ENCODE results near the gene SESTD1.

DNA sequence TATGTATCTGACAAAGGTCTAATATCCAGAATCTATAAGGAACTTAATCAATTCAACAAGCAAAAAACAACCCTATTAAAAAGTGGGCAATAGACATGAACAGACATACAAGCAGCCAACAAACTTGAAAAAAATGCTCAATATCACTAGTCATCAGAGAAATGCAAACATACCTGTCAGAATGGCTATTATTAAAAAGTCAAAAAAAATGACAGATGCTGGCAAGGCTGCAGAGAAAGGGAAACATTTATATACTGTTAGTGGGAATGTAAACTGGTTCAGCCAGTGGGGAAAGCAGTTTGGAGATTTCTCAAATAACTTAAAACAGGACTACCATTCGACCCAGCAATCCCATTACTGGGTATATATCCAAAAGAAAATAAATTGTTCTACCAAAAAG lies 21.6 kb downstream of the SESTD1 start:
- TF ChIP-seq RCOR1 (IDR thresholded peaks at IDR 0.05; ENCODE audit: borderline replicate concordance in 1 of 2, low read depth in 2 of 2, low read length in 2 of 2) (no peak), RAD21 (CRISPR knock-in tag; conservative IDR thresholded peaks at IDR 0.05 in 1 of 2, IDR thresholded peaks at IDR 0.05 in 1 of 2) (no peak), EGR1 (conservative IDR thresholded peaks at IDR 0.05) (no peak), U2AF1 (optimal IDR thresholded peaks at IDR 0.05; ENCODE audit: low read depth, low read length) (no peak), TAF1 (IDR thresholded peaks at IDR 0.05; ENCODE audit: control insufficient read depth, extremely low read depth, insufficient read depth, low read length, severe bottlenecking) (no peak), RFX5 (IDR thresholded peaks at IDR 0.05; ENCODE audit: low read depth, low read length) (no peak), C11orf30 (IDR thresholded peaks at IDR 0.05; ENCODE audit: low read depth) (no peak), FOSL1 (tag; conservative IDR thresholded peaks at IDR 0.05) (no peak), ZNF3 (CRISPR knock-in tag; IDR thresholded peaks at IDR 0.05) (no peak), ESRRA (IDR thresholded peaks at IDR 0.05; ENCODE audit: borderline replicate concordance, low read depth) (no peak), NBN (IDR thresholded peaks at IDR 0.05; ENCODE audit: low read depth) (no peak)
- TF ChIP-seq, protein P1, sequence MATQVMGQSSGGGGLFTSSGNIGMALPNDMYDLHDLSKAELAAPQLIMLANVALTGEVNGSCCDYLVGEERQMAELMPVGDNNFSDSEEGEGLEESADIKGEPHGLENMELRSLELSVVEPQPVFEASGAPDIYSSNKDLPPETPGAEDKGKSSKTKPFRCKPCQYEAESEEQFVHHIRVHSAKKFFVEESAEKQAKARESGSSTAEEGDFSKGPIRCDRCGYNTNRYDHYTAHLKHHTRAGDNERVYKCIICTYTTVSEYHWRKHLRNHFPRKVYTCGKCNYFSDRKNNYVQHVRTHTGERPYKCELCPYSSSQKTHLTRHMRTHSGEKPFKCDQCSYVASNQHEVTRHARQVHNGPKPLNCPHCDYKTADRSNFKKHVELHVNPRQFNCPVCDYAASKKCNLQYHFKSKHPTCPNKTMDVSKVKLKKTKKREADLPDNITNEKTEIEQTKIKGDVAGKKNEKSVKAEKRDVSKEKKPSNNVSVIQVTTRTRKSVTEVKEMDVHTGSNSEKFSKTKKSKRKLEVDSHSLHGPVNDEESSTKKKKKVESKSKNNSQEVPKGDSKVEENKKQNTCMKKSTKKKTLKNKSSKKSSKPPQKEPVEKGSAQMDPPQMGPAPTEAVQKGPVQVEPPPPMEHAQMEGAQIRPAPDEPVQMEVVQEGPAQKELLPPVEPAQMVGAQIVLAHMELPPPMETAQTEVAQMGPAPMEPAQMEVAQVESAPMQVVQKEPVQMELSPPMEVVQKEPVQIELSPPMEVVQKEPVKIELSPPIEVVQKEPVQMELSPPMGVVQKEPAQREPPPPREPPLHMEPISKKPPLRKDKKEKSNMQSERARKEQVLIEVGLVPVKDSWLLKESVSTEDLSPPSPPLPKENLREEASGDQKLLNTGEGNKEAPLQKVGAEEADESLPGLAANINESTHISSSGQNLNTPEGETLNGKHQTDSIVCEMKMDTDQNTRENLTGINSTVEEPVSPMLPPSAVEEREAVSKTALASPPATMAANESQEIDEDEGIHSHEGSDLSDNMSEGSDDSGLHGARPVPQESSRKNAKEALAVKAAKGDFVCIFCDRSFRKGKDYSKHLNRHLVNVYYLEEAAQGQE (IDR thresholded peaks at IDR 0.05; ENCODE audit: borderline replicate concordance) = no peak
- TF ChIP-seq, protein P1 (CRISPR knock-in tag; IDR thresholded peaks at IDR 0.05; ENCODE audit: low read depth) = no peak
- TF ChIP-seq, protein P2, sequence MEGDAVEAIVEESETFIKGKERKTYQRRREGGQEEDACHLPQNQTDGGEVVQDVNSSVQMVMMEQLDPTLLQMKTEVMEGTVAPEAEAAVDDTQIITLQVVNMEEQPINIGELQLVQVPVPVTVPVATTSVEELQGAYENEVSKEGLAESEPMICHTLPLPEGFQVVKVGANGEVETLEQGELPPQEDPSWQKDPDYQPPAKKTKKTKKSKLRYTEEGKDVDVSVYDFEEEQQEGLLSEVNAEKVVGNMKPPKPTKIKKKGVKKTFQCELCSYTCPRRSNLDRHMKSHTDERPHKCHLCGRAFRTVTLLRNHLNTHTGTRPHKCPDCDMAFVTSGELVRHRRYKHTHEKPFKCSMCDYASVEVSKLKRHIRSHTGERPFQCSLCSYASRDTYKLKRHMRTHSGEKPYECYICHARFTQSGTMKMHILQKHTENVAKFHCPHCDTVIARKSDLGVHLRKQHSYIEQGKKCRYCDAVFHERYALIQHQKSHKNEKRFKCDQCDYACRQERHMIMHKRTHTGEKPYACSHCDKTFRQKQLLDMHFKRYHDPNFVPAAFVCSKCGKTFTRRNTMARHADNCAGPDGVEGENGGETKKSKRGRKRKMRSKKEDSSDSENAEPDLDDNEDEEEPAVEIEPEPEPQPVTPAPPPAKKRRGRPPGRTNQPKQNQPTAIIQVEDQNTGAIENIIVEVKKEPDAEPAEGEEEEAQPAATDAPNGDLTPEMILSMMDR (IDR thresholded peaks at IDR 0.05 in 2 of 3, conservative IDR thresholded peaks at IDR 0.05 in 1 of 3; ENCODE audit: insufficient read depth in 2 of 3, low read depth in 1 of 3, low read length in 3 of 3) = no peak
- TF ChIP-seq, protein P3, sequence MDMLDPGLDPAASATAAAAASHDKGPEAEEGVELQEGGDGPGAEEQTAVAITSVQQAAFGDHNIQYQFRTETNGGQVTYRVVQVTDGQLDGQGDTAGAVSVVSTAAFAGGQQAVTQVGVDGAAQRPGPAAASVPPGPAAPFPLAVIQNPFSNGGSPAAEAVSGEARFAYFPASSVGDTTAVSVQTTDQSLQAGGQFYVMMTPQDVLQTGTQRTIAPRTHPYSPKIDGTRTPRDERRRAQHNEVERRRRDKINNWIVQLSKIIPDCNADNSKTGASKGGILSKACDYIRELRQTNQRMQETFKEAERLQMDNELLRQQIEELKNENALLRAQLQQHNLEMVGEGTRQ (CRISPR knock-in tag; IDR thresholded peaks at IDR 0.05) = no peak

All from K562 (cell line).